Stimulated activated CD4-positive, alpha-beta T cell treated with anti-CD3 and anti-CD28 coated beads, Interleukin-15, amount 100 ng/mL, for 24 hours (primary cell): ENCODE results near the gene SMYD3.
"Not testable (repeated sequence)": the region's sequence is repeated elsewhere in the genome, so short reads cannot be mapped to it uniquely, and the experiment has no call there.

Experiments used
- DNase-seq: peaks from one replicate; pipeline ENCODE4 v3.0.0-alpha.2; 2020

Gene SMYD3

DNA sequence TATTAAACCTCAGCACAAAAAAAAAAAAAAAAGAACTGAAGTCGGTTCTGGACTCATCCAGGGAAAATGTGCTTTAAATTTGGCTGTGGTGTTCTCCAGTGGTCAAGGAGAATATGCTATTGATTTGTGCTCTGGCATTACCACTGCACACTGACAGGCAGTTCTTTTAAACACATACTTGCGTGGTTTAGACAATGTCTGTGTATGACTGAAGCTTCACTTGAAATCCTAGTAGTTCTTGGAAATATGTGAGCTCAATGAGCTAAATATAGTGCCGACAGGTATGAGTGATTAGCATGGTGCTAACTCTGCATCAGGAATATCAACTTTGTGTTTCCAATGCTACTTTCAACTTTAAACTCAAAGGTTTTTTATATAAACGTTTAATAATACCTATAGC, 415.6 kb downstream of the SMYD3 start:
- DNase-seq = no peak

DNA sequence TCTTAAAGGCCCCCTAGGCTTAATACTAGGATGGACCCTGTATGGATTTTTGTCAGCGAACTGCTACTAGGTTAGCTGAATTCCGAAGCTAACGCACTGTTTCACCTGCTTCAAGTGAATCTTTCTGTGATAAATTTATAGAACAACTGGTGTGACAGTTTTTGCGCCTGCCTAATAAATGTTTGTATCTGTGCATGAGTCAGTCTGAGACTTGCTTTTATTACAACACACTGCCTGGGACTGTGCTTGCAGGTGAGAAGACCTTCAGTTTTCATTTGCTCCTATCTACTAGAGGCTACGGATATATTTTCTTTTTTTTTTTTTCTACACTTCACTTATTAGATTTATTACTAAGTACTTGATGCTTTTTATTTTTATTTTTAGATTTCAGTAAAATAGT, 420.9 kb downstream of the SMYD3 start:
- DNase-seq = no peak

DNA sequence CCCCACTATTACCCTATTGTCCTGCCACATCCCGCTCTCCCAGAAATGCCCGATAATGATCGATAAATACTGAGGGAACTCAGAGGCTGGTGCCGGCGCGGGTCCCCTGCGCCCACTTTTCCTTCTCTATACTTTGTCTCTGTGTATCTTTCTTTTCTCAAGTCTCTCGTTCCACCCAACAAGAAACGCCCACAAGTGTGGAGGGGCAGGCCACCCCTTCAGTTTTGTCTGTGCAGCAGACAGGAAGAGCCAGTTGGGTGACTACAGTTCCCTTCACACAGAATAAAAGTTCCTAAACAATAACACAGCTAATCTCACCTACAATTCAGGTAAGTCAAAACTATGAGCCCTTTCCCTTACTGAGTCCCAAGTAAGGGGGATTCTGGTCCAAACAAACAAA, 423.7 kb downstream of the SMYD3 start:
- no peak for DNase-seq

DNA sequence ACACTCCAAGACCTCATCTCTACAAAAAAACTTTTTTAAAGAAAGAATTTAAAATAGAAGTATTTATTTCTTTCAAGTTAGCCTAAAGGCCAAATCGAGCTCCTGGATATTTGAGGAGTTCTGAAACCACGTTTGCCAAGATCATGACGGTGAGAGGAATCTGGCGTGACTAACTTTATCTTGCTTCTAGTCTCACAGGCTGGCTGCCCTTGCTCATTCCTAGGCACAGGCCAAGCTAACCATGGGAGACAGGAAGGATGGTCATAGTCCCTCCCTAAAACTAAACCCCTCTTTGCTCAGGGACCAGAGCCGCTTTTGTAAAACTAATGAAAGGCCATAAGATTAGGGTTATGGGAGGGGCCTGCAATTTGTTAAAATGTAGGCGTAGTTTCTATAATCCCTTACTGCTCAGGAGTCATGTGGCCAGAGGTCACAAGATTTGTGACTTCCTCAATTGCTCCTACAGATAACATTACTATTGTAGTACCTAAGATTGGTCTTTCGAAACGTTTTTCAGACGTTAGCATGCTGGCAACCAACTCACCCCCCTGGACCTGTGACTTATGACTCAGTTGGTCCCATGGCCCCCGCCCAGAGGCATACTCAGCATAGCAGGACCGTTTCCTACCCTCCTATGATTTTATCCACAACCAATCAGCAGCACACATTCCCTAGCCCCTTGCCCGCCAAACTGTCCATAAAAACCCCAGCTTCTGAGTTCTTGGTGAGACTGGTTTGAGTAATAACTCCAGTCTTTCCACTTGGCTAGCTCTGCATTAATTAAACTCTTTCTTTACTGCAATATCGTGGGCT, 425.0 kb downstream of the SMYD3 start:
- no peak for DNase-seq

DNA sequence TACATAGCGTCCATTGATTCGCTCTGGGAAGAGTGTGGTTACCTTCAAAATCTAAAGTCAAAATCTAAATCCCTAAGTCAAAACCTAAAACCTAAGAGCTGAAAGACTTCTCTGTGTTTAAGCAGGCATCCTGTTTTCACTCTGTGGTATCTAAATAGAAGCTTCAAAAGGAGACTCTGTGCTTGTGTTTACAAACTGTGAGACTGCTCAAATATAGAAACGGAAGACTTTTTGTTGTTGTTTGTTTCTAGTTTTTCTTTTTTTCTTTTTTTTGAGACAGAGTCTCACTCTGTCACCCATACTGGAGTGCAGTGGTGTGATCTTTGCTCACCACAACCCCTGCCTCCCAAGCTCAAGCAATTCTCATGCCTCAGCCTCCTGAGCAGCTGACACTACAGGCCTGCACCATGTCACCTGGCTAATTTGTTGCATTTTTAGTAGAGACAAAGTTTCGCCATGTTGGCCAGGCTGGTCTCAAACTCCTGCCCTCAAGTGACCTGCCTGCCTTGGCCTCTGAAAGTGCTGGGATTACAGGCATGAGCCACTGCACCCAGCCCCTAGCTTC, 425.9 kb downstream of the SMYD3 start:
- no peak for DNase-seq

DNA sequence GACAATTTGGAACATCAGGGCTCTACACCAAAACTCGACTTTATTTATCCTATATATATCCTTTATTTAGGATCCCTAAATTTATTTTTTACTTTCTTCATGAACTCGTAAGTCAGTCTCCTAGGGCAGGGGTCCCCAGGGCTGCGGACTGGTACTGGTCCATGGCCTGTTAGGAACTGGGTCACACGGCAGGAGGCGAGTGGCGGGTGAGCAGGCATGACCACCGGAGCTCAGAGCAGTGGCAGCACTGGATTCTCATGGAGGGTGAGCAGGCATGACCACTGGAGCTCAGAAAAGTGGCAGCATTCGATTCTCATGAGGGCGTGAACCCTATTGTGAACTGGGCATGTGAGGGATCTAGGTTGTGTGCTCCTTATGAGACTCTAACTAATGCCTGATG, 427.0 kb downstream of the SMYD3 start:
- no peak for DNase-seq

DNA sequence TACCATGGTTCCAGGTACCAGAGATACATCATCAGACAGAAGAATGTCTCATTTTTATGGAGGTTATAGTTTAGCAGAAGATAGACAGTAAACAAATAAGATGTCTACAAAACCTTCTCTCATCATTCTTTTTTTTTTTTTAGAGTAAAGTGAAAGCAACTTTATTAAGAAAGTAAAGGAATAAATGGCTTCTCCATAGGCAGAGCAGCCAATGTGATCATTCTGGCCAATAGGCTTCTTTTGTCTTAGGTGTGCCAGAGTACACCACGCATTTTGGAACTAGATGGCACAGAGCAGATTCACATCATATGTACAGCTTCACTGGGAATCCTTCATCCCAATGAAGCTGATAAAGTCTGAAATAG, 428.2 kb downstream of the SMYD3 start:
- DNase-seq = no peak

DNA sequence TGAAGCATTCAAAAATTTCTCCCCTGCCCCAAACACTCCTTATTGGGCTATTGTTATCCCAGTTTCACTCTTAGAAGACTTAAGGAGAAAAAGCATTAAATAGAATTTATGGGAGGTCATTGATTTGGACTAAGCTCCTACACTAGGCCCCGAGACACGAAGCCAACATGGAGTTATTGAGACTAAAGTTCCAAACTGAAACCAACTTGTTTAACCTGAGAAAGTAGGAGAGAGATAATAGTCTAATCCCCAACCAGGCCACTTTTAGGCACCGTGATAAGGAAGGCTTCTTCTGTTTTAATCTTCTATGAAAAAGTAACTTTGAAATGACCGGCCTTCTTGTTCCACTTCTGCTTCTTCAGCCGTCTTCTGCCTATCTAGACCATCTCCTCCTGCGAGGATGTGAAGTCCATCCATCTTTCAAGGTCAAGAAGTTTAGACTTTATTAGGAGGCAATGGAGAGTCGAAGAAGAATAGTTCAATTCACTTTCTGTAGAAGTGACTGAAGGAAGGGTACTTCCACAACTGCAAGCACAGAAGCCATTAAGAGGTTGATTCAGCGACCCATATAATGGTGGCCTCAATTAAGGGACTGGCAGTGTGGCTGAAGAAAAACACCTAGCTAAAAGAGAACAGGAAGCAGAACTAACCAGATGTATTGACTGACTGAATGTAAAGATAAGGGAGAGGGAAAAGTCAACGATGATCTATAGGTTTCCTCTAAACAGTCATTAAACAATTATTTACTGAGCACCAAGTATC, 428.8 kb downstream of the SMYD3 start:
- no peak for DNase-seq

DNA sequence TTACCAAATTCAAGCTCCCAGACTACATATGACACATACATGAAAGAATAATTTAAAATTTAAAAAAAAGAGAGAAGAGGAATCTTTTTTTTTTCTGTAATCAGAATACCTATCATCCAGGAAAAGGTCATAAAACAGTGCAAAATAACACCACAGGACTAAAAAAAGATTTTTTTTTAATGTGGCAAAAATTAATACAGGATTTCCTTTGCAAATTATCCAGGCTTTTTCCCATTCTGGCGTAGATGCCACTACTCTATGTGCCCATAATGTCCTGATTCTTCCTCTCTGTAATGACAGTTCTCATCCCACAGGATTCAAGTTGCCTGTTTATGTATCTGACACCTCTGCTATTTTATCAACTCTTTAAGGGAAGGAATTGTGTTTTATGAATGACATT, 429.6 kb downstream of the SMYD3 start:
- DNase-seq = no peak

DNA sequence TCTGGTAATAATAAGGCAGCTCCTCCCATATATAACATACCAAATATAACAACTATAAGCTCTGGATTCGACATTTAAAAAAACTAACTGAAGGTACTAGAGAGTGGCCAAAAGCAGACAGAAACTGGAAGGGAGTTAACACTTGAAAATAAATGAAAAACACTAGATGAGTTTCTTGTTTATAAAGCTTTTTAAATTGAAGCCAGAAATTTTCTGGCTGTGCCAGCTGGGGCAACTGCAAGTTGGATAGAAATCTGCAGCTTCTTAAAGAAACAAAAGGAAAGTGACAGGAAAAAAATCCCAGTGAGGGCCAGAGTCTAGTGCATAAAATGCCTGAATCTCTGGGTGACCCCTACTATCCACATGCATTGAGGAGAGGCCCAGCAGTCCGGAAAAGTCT, 432.7 kb downstream of the SMYD3 start:
- DNase-seq = no peak

DNA sequence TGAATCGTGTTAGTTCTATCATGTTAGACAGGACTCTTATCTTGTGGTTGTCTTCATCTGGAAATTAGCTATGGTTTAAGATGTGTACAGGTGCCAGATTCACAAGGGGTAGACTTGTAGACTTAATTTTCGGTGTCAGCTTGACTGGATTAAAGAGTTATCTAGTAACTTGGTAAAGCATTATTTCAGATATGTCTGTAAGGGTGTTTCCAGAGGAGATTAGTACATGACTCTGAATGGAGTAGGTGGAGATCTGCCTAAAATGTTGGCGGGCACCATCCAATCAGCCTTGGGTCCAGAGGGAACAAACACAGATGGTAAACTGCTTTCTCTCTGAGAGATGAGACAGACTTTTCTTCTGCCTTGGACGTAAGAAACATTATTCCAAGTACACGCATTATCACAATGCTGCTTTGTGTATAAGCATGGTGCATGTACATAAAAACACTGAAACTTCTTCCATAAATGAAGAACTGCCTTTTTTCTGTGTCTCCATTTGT, 434.6 kb downstream of the SMYD3 start:
- no peak for DNase-seq

DNA sequence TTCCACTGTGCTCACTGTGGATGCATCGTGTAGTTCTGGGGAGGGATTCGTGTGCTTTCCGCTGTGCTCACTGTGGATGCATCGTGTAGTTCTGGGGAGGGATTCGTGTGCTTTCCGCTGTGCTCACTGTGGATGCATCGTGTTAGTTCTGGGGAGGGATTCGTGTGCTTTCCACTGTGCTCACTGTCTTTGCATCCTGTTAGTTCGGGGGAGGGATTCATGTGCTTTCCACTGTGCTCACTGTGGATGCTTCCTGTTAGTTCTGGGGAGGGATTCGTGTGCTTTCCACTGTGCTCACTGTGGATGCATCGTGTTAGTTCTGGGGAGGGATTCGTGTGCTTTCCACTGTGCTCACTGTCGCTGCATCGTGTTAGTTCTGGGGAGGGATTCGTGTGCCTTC, 435.1 kb downstream of the SMYD3 start:
- not testable (repeated sequence) for DNase-seq

DNA sequence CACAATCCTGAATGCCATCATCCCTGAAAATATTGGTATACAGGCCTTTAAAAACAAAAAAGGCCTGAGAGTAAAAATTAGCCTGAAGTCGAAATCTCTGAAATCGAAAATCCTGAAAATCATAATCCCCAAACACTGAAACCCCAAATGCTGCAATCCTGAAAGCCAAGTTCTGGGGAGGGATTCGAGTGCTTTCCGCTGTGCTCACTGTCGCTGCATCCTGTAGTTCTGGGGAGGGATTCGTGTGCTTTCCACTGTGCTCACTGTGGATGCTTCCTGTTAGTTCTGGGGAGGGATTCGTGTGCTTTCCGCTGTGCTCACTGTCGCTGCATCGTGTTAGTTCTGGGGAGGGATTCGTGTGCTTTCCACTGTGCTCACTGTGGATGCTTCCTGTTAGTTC, 435.5 kb downstream of the SMYD3 start:
- not testable (repeated sequence) for DNase-seq

DNA sequence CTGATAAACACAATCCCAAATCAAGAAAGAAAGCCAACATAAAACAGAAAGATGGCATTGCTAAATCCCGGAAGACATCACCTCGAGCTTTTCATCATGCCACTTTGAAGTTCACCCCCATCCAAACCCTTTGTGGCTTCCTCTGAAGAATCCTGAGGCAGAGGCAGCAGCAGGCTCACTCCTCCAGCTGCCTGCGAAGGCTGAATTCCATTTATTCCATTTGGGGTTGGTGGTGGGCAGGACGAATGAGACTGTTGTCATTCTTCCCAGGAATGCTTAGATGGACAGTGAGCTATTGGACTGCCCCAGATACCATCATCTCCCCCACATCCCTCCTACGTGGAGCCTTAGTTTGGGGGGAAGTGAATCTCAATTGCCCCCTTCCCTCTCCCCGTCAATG, 437.5 kb downstream of the SMYD3 start:
- no peak for DNase-seq

DNA sequence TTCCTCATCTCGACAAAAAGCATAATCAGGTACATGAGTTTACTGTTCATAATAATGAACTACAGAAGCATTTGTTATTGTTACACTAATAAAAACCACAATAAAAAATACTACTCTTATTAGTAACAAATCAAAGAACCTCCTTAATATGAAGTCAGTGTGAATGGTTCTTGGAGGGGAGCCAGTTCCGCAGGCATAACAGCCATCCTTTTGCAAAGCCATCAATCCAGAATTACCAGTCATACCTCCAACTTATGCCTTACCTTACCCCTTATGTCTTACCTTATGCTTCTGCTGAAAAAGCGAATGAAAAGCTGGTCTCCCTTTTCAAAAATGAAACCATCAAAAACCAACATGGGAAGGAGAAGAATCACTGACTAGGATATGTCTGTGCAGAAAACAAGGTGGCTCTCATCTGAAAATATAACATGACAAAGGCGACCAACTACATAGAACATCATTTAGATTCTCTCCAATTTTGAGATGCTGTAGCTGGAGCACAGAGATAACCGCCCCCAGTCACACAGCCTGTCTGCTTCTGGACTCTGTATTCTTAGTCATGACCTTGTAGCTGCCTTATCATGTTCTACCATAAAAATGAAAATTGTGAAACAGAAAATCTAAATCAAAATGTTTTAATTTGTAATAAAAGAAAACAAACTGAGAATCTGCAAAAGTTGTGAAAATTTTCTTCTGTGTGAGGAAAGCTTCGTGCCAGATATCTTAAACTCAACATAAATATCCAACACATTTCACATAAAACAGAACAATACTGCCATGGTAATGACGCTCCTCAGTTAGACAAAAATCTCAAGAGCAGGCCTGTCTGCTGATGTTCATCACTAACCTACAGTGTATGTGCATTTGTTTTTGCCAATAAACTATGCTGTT, 438.2 kb downstream of the SMYD3 start:
- no peak for DNase-seq

DNA sequence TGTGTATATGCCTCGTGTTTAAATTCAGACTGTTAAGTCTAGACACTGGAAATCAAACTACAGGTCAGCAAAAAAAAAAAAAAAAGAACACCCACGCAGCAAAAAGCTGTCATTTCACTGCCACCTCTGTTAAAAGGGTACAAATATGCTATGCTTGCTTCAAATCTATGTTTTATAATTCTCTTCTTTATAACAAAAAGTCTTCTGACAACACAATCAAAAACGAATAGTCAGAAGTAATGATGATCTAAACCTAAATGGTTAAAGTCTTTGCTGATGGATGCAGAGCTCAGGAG, 438.9 kb downstream of the SMYD3 start:
- DNase-seq = no peak

DNA sequence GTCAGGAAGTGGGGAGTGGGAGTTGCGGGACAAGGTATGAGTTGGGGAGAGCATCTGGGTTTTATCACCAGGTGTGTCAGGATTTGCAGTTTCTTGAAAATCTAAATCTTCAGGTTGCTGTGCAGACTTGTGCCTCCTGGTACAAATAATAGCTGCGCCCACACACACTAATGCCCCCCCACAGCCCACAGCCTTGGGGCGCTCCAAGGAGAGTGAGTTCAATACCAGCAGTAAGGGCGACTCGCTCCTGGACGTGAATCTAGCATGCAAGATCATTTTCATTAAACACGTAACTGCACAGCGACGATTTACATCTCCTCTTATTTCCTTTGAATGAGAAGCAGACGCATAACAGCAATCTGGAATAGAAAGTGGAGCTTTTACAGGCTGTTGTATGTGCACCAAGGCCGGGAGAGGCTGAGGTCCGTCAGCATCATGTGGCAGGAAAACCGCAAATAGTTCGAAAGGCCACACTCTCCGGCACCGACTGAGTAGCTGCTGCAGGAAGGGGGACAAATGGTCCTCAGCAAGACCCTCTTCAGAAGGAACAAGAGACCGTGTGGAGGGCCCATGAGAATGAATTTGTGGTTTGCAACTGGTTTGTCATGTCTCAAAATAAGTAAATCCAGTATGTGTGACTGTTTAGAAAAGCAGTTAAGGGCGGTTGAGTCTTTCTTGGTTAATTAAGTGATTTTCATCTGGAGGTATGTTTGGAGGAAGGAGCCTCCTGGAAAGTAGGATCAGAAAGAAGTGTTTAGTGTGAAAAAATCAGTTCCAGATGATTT, 439.5 kb downstream of the SMYD3 start:
- no peak for DNase-seq

DNA sequence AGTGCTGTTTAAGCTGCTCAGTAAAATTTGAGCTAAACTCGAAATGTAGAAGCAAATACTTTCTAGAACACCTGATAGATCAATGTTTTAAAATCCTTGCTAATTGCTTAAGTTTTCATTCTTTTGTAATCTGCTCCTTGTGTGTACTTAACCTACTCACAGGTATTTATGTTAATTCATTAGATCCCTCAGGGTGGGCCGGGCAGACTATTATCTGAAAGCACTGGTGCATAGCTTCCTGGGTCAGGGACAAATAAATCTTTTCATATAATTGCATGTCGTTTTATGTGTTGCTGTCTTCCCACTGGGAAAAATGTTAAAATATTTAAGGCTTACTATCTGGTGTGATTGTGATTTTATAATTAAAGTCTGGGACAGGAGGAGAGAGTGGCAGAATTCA, 440.5 kb downstream of the SMYD3 start:
- no peak for DNase-seq

DNA sequence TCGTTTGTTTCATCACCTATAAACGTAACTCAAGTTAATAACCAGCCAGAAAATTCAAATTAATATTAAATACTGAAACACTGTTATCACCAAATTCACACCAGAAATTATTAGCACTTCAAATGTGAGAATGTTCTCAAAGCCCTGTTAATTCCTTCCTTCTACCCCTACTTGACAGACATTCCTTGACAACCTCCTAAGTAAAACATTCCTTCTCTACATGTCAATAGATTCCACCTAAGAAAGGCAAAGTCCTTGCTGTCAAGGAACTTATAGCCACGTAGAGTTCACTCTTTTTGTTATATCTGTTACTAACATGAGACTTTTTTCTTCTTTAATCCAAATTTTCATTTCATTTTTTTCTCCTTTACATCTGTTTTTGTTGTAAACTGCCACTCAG, 441.5 kb downstream of the SMYD3 start:
- no peak for DNase-seq

DNA sequence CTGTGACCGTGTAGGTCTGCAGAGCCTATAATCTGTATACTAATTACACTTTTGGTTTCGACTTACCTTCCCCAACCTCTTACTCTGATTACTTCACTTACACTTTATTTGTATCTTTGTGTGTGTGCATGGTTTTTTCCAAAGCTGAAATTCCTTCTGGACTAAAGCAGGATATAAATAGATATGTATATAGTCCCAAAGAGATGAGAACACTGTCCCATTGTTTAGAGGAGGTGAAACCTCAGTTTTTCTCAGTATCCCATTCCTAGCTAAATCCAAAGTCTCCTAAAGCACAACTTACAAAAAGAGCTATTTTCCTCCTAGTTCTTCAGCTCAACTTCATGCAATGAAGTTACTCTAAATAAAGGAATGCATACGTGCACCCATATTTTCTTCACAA, 442.2 kb downstream of the SMYD3 start:
- no peak for DNase-seq

DNA sequence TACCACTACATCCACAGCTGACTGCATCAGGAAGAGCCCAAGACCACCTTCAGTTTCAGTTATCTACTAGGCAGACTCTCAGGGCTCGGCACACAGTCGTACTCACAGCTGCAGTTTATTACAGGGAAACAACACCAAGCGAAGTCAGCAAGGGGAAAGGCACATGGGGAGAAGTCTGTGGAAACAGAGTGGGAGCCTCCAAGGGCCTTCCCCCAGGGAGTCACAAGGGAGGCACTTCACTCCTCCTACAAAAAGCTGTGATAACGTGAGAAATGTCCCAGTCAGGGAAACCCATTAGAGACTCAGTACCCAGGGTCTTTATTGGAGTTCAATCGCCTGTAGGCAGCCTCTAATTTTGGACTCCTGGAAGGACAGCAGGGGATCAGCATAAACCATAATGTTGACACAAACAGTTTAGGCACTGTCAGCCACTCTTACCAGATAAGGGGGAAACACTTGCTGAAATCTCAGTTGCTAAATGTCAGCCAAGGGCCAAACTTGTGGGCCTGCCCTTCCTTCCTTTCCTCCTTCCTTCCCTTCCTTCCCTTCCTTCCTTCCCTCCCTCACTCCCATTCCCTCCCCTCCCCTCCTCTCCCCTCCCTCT, 444.0 kb downstream of the SMYD3 start:
- DNase-seq = no peak

DNA sequence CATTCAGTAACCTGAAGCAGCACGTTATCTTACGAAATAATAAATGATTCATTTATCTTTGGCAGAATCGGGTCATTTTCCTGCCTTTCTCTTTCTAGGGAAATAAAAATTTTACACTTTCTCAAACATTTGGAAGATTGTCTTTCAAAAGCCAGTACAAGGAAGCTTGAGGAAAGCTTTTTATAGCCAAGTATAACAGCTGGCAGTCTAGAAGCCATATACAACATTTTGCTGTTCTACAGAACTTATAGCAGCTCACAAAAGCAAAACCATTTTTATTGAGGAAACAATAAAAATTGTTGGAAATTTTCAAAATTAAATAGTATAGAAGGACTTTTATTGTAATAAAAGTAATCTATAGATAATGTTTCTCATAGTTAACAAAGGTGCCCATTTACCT, 448.6 kb downstream of the SMYD3 start:
- DNase-seq = no peak
